Islet precursor cell (in vitro differentiated cells): ENCODE data around the gene USF1.

ENCODE experiments used
- DNase-seq: peaks from one replicate; pipeline ENCODE4 v3.0.0-alpha.2; 2018

USF1 gene

DNA sequence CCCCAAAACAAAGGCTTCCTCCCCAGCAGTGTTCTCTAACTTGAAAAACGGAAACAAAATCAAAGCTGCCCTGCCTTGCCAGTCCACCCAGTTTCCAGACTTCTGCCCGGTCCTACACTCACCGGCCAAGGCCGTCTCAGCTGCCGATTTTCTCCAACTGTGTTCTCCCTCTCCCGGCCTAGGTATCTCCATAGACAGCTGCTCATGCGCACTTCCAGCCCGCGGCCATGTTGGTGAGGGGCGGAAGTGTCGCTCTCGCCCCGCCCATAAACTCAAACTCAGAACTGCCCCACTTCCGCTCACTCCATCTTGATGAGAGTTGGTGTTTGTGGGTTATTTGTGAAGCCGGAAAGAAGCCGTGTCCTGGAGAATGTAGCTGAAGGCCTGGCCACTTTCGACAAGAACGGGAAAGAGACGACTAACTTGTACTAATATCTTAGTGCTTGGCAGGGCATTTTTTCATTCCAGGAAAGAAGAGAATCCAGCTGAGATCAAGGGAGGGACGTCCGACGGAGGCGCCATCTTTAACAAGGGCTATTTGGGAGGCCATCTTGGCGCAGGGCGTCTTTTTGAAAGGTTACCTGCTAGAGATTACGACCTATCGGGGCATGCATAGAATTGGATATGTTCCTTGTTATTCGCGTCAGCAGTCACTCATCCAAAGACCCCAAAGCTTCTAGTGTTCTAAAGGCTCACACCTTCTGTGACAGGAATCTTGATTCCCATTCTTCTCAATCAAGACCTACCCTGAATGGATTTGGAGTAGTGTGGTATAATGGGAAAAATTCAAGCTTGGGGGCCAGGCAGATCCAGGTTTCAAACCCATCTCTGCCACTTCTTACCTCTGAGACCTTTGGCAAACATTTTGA, at the start of gene USF1:
TSS of gene USF1 (minus strand) at position 242 of the 869 bp plus-strand sequence. CDS start 2,702 bp downstream, outside the sequence.
- peak; percentile 98 for DNase-seq

- no peak for DNase-seq
These were observed 49.5 kb upstream of the USF1 start for GRCh38 chr1:161095230-161095629.

DNA sequence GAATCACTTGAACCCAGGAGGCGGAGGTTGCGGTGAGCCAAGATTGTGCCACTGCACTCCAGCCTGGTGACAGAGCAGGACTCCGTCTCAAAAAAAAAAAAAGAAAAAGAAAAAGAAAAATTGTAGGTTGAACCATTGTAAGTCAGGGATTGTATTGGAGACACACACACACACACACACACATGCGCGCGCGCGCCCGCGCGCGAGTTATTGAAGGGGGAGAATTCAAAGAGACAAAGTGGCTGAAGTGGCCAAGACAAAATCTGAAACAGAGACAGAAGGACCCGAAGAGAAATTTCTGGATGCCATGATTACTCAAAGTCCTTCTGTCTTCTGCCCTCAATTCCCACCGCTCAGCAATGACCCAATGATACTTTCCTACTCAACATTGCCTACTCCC, 48.7 kb upstream of the USF1 start:
- no peak for DNase-seq

GRCh38 chr1:161092621-161093028, 46.8 kb upstream of the USF1 start:
- peak; percentile 84 for DNase-seq

- DNase-seq: peak; percentile 66
These were observed 46.2 kb upstream of the USF1 start for GRCh38 chr1:161091796-161092507.

GRCh38 chr1:161091093-161091492, 45.3 kb upstream of the USF1 start:
- peak; percentile 47 for DNase-seq

DNA sequence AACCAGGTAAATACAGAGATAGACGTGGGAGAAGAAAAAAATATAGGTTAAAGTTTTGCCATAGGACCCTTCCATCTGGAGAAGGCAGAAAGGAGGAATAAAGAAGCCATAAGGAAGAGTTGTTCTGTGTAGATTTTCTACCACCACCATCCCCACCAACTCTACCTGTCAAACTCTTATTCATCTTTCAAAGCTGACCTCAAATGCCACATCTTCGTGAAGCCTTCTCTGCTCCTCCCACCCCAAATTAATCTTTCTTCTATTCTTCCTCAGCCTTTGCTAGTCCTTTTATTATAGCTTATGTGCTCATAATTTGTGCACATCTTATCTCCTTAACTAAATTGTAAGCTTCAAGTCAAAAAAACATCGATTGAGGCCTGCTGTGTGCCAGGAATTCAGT, 44.8 kb upstream of the USF1 start:
- peak; percentile 13 for DNase-seq

- peak; percentile 33 for DNase-seq
These were observed 44.2 kb upstream of the USF1 start for GRCh38 chr1:161089938-161090337.

DNA sequence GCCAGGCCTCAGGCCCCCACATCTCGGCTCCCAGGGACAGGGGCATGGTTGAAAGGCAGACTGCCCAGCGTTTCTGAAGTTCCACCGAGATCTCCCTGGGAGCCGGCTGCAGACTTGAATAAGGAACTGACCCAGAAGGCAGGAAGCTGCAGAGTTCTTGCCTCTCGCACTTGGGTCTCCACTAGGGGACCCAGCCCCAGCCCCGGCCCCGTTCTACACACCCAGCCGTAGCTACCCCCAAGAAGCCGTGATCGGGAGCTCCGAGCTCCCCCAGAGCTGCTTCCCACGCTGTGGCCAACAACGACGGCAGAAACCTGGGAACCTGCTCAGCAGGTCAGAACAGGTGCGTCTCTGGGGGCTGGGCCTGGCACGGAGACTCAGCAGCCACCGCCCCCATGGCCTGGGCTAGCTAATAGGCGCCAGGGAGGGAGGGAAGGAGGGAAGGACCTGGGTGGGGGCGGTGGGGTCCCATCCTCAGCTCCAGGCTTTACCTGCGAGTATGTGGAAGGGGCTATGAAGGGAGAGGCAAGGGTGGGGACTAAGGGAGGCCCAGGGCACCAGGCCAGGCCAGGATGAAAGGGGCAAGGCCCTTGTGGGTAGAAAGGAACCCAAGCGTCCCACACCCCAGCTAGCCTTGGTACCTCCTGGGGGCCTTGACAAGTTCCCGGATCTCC, 43.6 kb upstream of the USF1 start, which contains the start of gene NECTIN4:
TSS of gene NECTIN4 (minus strand) at position 308 of the 674 bp plus-strand sequence. CDS start at position 46, 262 bp downstream.
- DNase-seq: peak; percentile 77

DNA sequence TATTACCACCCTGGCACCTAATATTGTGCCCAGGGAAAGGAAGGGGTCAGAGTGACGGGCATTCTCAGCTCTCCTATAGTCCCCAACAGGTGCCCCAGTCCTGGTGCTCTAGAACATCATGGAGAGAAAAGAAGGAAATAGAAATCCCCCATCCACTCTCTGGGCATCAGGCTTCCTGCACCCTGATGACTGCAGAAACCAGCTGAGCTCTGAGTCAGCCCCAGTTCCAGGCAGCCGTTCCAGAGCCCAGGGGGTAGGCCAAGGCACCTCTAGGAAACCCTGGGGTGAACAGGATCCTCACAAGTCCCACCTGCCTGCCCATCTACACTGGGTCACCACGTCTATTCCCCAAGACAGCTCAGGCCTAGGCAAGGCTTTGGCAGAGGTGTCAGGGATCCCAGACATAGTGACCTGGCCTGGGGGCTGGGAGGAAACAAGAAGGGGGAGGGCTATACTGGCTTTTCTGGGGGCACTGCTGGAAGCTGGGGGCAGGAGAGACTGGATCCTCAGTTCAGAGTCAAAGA, 42.9 kb upstream of the USF1 start:
- peak; percentile 54 for DNase-seq

- peak; percentile 68 for DNase-seq
These were observed 40.7 kb upstream of the USF1 start for GRCh38 chr1:161086457-161086856.

GRCh38 chr1:161085165-161085564, 39.4 kb upstream of the USF1 start:
- DNase-seq: peak; percentile 94

GRCh38 chr1:161084597-161084988, 38.8 kb upstream of the USF1 start:
- peak; percentile 92 for DNase-seq

- peak; percentile 69 for DNase-seq
These were observed 38.2 kb upstream of the USF1 start for GRCh38 chr1:161083748-161084596.

GRCh38 chr1:161082996-161083747, 37.4 kb upstream of the USF1 start:
- peak; percentile 100 for DNase-seq

GRCh38 chr1:161082483-161082882, 36.7 kb upstream of the USF1 start:
- DNase-seq: peak; percentile 72

DNA sequence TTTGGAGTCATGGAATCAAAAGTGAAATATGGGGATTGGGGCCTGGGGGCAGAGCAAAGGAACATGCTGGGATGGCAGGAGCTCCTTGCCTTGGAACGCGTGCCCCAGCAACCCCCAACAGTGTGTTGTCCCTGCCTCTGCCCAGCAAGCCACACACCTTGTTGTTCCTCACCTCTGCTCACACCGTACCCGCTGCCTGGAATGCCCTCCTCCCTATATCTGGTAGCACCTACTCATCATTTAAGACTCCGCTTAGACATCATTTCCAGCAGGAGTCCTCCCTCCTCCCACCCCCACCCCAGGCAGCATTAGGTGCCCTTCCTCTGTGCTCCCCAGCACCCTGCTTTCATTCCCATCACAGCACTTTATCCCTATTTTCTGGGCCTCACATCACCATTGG, 35.7 kb upstream of the USF1 start:
- no peak for DNase-seq

GRCh38 chr1:161080441-161081405, 34.9 kb upstream of the USF1 start:
- peak; percentile 76 for DNase-seq

GRCh38 chr1:161079436-161080110, 33.8 kb upstream of the USF1 start:
- no peak for DNase-seq
